OCI-LY1 (cell line): ENCODE data around the gene PBOV1.

Experiments used
- H2AFZ ChIP-seq: fragments of 200-600 bp; sonication (generic), shearing (Covaris generic); 2 replicates; pipeline ENCODE4 v1.6.0; 2014; ENCODE audit warnings: antibody characterized with exemption, mild to moderate bottlenecking, low read length
- H3F3A ChIP-seq: fragments of 200-600 bp; sonication (generic), shearing (Covaris generic); 2 replicates; pipeline ENCODE4 v1.6.0; 2014; ENCODE audit warnings: mild to moderate bottlenecking, antibody characterized with exemption, low read length, moderate library complexity; ENCODE audit not compliant: insufficient read depth
- H3K27ac ChIP-seq: fragments of 200-600 bp; sonication (generic); 2 replicates; pipeline ENCODE4 v1.5.1; 2014; ENCODE audit warnings: low read length, mixed run types, mild to moderate bottlenecking, low read depth; ENCODE audit not compliant: poor library complexity, severe bottlenecking
- H3K27me3 ChIP-seq: fragments of 200-600 bp; sonication (generic); 2 replicates; pipeline ENCODE4 v1.6.0; 2014; ENCODE audit warnings: antibody characterized with exemption, mild to moderate bottlenecking, low read length, moderate library complexity; ENCODE audit not compliant: insufficient read depth
- H3K36me3 ChIP-seq: fragments of 200-600 bp; sonication (generic); 2 replicates; pipeline ENCODE4 v1.6.1; 2014; ENCODE audit warnings: mild to moderate bottlenecking, antibody characterized with exemption, low read length, moderate library complexity, mixed read lengths; ENCODE audit not compliant: insufficient read depth
- H3K4me1 ChIP-seq: fragments of 200-600 bp; sonication (generic); 2 replicates; pipeline ENCODE4 v1.5.1; 2014; ENCODE audit warnings: mild to moderate bottlenecking, low read length, moderate library complexity; ENCODE audit not compliant: insufficient read depth, severe bottlenecking
- H3K4me2 ChIP-seq: fragments of 200-600 bp; sonication (generic), shearing (Covaris generic); 2 replicates; pipeline ENCODE4 v1.6.1; 2014; ENCODE audit warnings: low read length
- H3K4me3 ChIP-seq: fragments of 200-600 bp; sonication (generic); 2 replicates; pipeline ENCODE4 v1.5.1; 2014; ENCODE audit warnings: low read length, low read depth, mild to moderate bottlenecking, mixed read lengths; ENCODE audit not compliant: poor library complexity, severe bottlenecking
- H3K79me2 ChIP-seq: fragments of 200-600 bp; shearing (Covaris generic); 2 replicates; pipeline ENCODE4 v1.6.1; 2016; ENCODE audit warnings: mixed run types, low read length, mixed read lengths; ENCODE audit not compliant: insufficient read depth
- H3K9ac ChIP-seq: fragments of 200-600 bp; sonication (generic), shearing (Covaris generic); 2 replicates; pipeline ENCODE4 v1.6.1; 2014; ENCODE audit warnings: mild to moderate bottlenecking, low read length, mixed read lengths
- H3K9me2 ChIP-seq: fragments of 200-600 bp; sonication (generic), shearing (Covaris generic); 2 replicates; pipeline ENCODE4 v1.6.1; 2014; ENCODE audit warnings: low read depth, mild to moderate bottlenecking, low read length, mixed read lengths
- H3K9me3 ChIP-seq: fragments of 200-600 bp; shearing (Covaris generic); 2 replicates; pipeline ENCODE4 v1.6.1; 2014; ENCODE audit warnings: low read length, mixed read lengths
- H4K20me1 ChIP-seq: fragments of 200-600 bp; sonication (generic), shearing (Covaris generic); 2 replicates; pipeline ENCODE4 v1.6.0; 2016; ENCODE audit warnings: mild to moderate bottlenecking, low read length; ENCODE audit not compliant: insufficient read depth
- CTCF ChIP-seq: fragments of 200-600 bp; sonication (generic), shearing (Covaris generic); IDR thresholded peaks from 2 replicates; pipeline ENCODE4 v1.5.1; 2017; ENCODE audit warnings: mild to moderate bottlenecking, antibody characterized with exemption, low read length, moderate library complexity, mixed read lengths
- EZH2 ChIP-seq: fragments of 200-600 bp; sonication (generic), shearing (Covaris generic); IDR thresholded peaks from 2 replicates; pipeline ENCODE4 v1.8.0; 2017; ENCODE audit warnings: borderline replicate concordance, mixed run types, mild to moderate bottlenecking, antibody characterized with exemption, low read length, moderate library complexity, mixed read lengths

PBOV1 gene

GRCh38 chr6:138187156-138187555, 31.1 kb downstream of the PBOV1 start:
- Histone ChIP-seq H3K27ac (no peak overlapping the region), H3K9me3 (no peaks in the 10 kb centered on the region), H3K4me1 (no peaks in the 10 kb centered on the region), H3K4me2 (no peak overlapping the region), H3K79me2 (no peaks in the 10 kb centered on the region), H2AFZ (no peak overlapping the region), H3K4me3 (no peak overlapping the region), H4K20me1 (no peaks in the 10 kb centered on the region), H3K9ac (no peak overlapping the region), H3K9me2 (no peaks in the 10 kb centered on the region), H3K36me3 (no peaks in the 10 kb centered on the region), H3F3A (no peaks in the 10 kb centered on the region), H3K27me3 (no peaks in the 10 kb centered on the region)
- TF ChIP-seq EZH2 (no peak), CTCF (no peak)

- Histone ChIP-seq H3K4me1 (no peaks in the 10 kb centered on the region), H3K9ac (no peak overlapping the region), H3K36me3 (no peaks in the 10 kb centered on the region), H3F3A (no peaks in the 10 kb centered on the region), H3K4me2 (no peak overlapping the region), H3K9me3 (no peaks in the 10 kb centered on the region), H3K9me2 (no peaks in the 10 kb centered on the region), H2AFZ (no peak overlapping the region), H3K79me2 (no peaks in the 10 kb centered on the region), H3K4me3 (no peak overlapping the region), H4K20me1 (no peaks in the 10 kb centered on the region), H3K27me3 (no peaks in the 10 kb centered on the region), H3K27ac (no peak overlapping the region)
- TF ChIP-seq EZH2 (no peak), CTCF (no peak)
These were observed 34.1 kb downstream of the PBOV1 start for GRCh38 chr6:138184230-138184629.

- no peaks in the 10 kb centered on the region for H3K4me1 ChIP-seq
- no peaks in the 10 kb centered on the region for H3F3A ChIP-seq
- no peaks in the 10 kb centered on the region for H3K9me2 ChIP-seq
- no peak overlapping the region for H3K4me2 ChIP-seq
- no peaks in the 10 kb centered on the region for H3K36me3 ChIP-seq
- no peak overlapping the region for H3K27ac ChIP-seq
- no peak overlapping the region for H2AFZ ChIP-seq
- no peaks in the 10 kb centered on the region for H3K27me3 ChIP-seq
- H4K20me1 ChIP-seq: no peaks in the 10 kb centered on the region
- no peak overlapping the region for H3K9ac ChIP-seq
- no peak overlapping the region for H3K4me3 ChIP-seq
- H3K79me2 ChIP-seq: no peaks in the 10 kb centered on the region
- TF ChIP-seq CTCF (no peak), EZH2 (no peak)
- H3K9me3 ChIP-seq: no peaks in the 10 kb centered on the region
These were observed 34.5 kb downstream of the PBOV1 start for GRCh38 chr6:138183790-138184134.
